Endothelial cell of umbilical vein (primary cell): ENCODE results near the gene DNAI1. TPM values are rescaled to one million over a fixed set of nuclear protein-coding genes. Genes with fewer than 3 reads are reported as not detected.
"Not testable (repeated sequence)": the region's sequence is repeated elsewhere in the genome, so short reads cannot be mapped to it uniquely, and the experiment has no call there.

Source experiments
- BruUV-seq: library from RNA; stranded (reverse); fragments of 400-500 nt; replicated peaks from 2 replicates; lab custom pipeline; 2021; lab: Mats Ljungman, UMichigan
- CTCF ChIA-PET: fragments of 300-600, 350-600 bp; sonication (Branson Sonifier 250); formaldehyde crosslinking; loops from one replicate; lab custom pipeline; 2021; ENCODE audit warnings: antibody characterized with exemption, inconsistent platforms; lab: Charles Lee
- POLR2A ChIA-PET: fragments of 300-600, 350-600 bp; sonication (Branson Sonifier 250); formaldehyde crosslinking; loops from one replicate; lab custom pipeline; 2021; ENCODE audit warnings: antibody characterized with exemption, inconsistent platforms; lab: Charles Lee
- DNase-seq: peaks from one replicate; pipeline ENCODE4 v3.0.0-alpha.2; 2011; ENCODE audit warnings: low read depth, low spot score
- FAIRE-seq: peaks from 2 replicates; lab custom pipeline; 2011; peaks lifted over from hg19 to GRCh38; lab: Jason Lieb, UNC
- H2AFZ ChIP-seq: 2 replicates; pipeline ENCODE4 v1.6.0; 2012; ENCODE audit warnings: low read depth, low read length, control low read depth, inconsistent platforms
- H3K27ac ChIP-seq: 2 replicates; pipeline ENCODE4 v1.5.1; 2011; ENCODE audit warnings: low read depth, mild to moderate bottlenecking, control low read depth, low read length, moderate library complexity; ENCODE audit not compliant: insufficient read depth
- H3K27me3 ChIP-seq, 2 experiments: 2 replicates each; pipeline versions ENCODE4 v1.6.0 to v1.6.1; 2011; ENCODE audit warnings: low read length in 2 of 2, mixed read lengths in 1 of 2; ENCODE audit not compliant: control insufficient read depth in 2 of 2, insufficient read depth in 2 of 2
- H3K36me3 ChIP-seq, 2 experiments: 2 replicates in 1 of 2; 3 replicates in 1 of 2; pipeline ENCODE4 v1.5.1; 2011; ENCODE audit warnings: low read length in 2 of 2, mild to moderate bottlenecking in 1 of 2, moderate library complexity in 1 of 2; ENCODE audit not compliant: control insufficient read depth in 2 of 2, insufficient read depth in 2 of 2; ENCODE audit errors: extremely low read depth in 1 of 2
- H3K4me1 ChIP-seq: 3 replicates; pipeline ENCODE4 v1.5.1; 2011; ENCODE audit warnings: mild to moderate bottlenecking, low read length; ENCODE audit not compliant: control insufficient read depth, insufficient read depth; ENCODE audit errors: extremely low read depth
- H3K4me2 ChIP-seq: 2 replicates; pipeline ENCODE4 v1.6.1; 2011; ENCODE audit warnings: low read length, control low read depth, mixed read lengths; ENCODE audit not compliant: insufficient read depth
- H3K4me3 ChIP-seq, 3 experiments: fragments of 200-600 bp in 1 of 3; sonication (generic), shearing (Covaris generic) in 1 of 3; replicated peaks in 1 of 3; 2 replicates each; pipeline ENCODE4 v1.5.1; 2011 to 2016; ENCODE audit warnings: control low read depth in 3 of 3, low read length in 3 of 3, mild to moderate bottlenecking in 2 of 3, inconsistent platforms in 1 of 3, low read depth in 1 of 3, moderate library complexity in 1 of 3; ENCODE audit not compliant: insufficient read depth in 1 of 3
- H3K79me2 ChIP-seq: 2 replicates; pipeline ENCODE4 v1.6.0; 2012; ENCODE audit warnings: low read length, inconsistent platforms; ENCODE audit not compliant: control insufficient read depth, insufficient read depth
- H3K9ac ChIP-seq: replicated peaks from 2 replicates; pipeline ENCODE3; 2011; ENCODE audit warnings: low read length, control low read depth; ENCODE audit not compliant: insufficient read depth; ENCODE audit errors: extremely low read depth
- H3K9me1 ChIP-seq: replicated peaks from 3 replicates; pipeline ENCODE4 v1.6.0; 2011; ENCODE audit warnings: mild to moderate bottlenecking, low read length; ENCODE audit not compliant: control insufficient read depth, insufficient read depth; ENCODE audit errors: extremely low read depth
- H3K9me3 ChIP-seq: replicated peaks from 2 replicates; pipeline ENCODE4 v1.5.1; 2012; ENCODE audit warnings: low read length, inconsistent platforms; ENCODE audit not compliant: control insufficient read depth, insufficient read depth
- H4K20me1 ChIP-seq: replicated peaks from 2 replicates; pipeline ENCODE3; 2011; ENCODE audit warnings: mild to moderate bottlenecking, low read length; ENCODE audit not compliant: control insufficient read depth, insufficient read depth; ENCODE audit errors: extremely low read depth
- EZH2 ChIP-seq: IDR thresholded peaks from 2 replicates; pipeline ENCODE4 v1.6.1; 2012; ENCODE audit warnings: borderline replicate concordance, low read depth, mild to moderate bottlenecking, moderate library complexity, low read length, inconsistent platforms; ENCODE audit not compliant: severe bottlenecking
- FOS ChIP-seq: IDR thresholded peaks from 2 replicates; pipeline ENCODE4 v1.6.1; 2011; ENCODE audit warnings: mild to moderate bottlenecking, low read length, moderate library complexity, borderline replicate concordance; ENCODE audit not compliant: insufficient read depth
- GATA2 ChIP-seq: IDR thresholded peaks from 2 replicates; pipeline ENCODE4 v1.7.0; 2011; ENCODE audit warnings: low read depth, mild to moderate bottlenecking, moderate library complexity, mixed read lengths, low read length; ENCODE audit not compliant: insufficient read length, insufficient read depth
- JUN ChIP-seq: IDR thresholded peaks from 2 replicates; pipeline ENCODE4 v1.6.1; 2011; ENCODE audit warnings: borderline replicate concordance, low read depth; ENCODE audit not compliant: insufficient read length, insufficient read depth
- MYC ChIP-seq: IDR thresholded peaks from one replicate; pipeline ENCODE4 v1.6.1; 2011; ENCODE audit warnings: mild to moderate bottlenecking, low read depth, low read length
- POLR2A ChIP-seq: IDR thresholded peaks from 2 replicates; pipeline ENCODE4 v1.6.1; 2012; ENCODE audit warnings: low read depth, mild to moderate bottlenecking, control low read depth, low read length
- POLR2AphosphoS5 ChIP-seq: IDR thresholded peaks from 2 replicates; pipeline ENCODE4 v1.6.1; 2012; ENCODE audit warnings: low read depth, mild to moderate bottlenecking, control low read depth, low read length, moderate library complexity; ENCODE audit not compliant: insufficient read depth
- dilution Hi-C: fragments of 300-500 bp; cut with MboI; formaldehyde crosslinking; loops from one replicate; pipeline ENCODE4 v1.15.0; 2019; ENCODE audit warnings: low sequenced_read_pairs; ENCODE audit not compliant: extremely low pct_ligation_motif_present
- intact Hi-C: fragments of 100-400 bp; cut with micrococcal nuclease; formaldehyde crosslinking; loops from one replicate; pipeline ENCODE4 v1.10.0; 2022
- polyA plus RNA-seq, 4 experiments: library from polyadenylated mRNA; depleted of rRNA in 3 of 4; stranded (reverse) in 3 of 4; unstranded in 1 of 4; fragments of >200 nt; gene quantifications; 2 replicates each; pipeline versions ENCODE4 v1.2.1 to v1.2.3, GENCODE V29; 2011 to 2012; ENCODE audit warnings: missing spikeins in 1 of 4
- total RNA-seq: library from RNA; stranded (reverse); gene quantifications from 2 replicates; pipeline ENCODE4 v1.2.3, GENCODE V29; 2021
- TF ChIP-seq, protein P1 (sequence below): IDR thresholded peaks from 2 replicates; pipeline ENCODE4 v1.6.1; 2011; ENCODE audit not compliant: insufficient read depth, insufficient read length
- TF ChIP-seq, protein P2 (sequence below), 2 donors: IDR thresholded peaks; 1 replicate in 1 of 2; 2 replicates in 1 of 2; pipeline ENCODE4 v1.5.1; 2011; ENCODE audit warnings: low read length in 2 of 2, mild to moderate bottlenecking in 2 of 2, moderate library complexity in 2 of 2, control low read depth in 1 of 2, inconsistent platforms in 1 of 2, low read depth in 1 of 2; ENCODE audit not compliant: insufficient read depth in 1 of 2; ENCODE audit errors: extremely low read depth in 1 of 2

The DNAI1 gene
- total and polyA plus RNA-seq, 2 donors (not counting 3 experiments of a cell fraction or from before 2014, with no cell fraction given), result not detected

GRCh38 chr9:34481620-34482019 is 23.0 kb downstream of the DNAI1 start:
- H3K4me3 ChIP-seq, dilution Hi-C loops, H2AFZ ChIP-seq, intact Hi-C loops, H3K9me3 ChIP-seq, BruUV-seq, H3K79me2 ChIP-seq, H3K4me1 ChIP-seq, FAIRE-seq, CTCF ChIA-PET, DNase-seq, H3K9ac ChIP-seq, H4K20me1 ChIP-seq, POLR2A ChIA-PET, H3K27ac ChIP-seq, H3K36me3 ChIP-seq, H3K4me2 ChIP-seq, H3K9me1 ChIP-seq: not testable (repeated sequence)
- peaks cover 9 to 20% of the 10 kb centered on the region in 2 experiments for H3K27me3 ChIP-seq

- H3K4me3 ChIP-seq, H3K4me1 ChIP-seq, H3K36me3 ChIP-seq, H3K9ac ChIP-seq, FAIRE-seq, H3K9me3 ChIP-seq, H3K9me1 ChIP-seq, POLR2A ChIA-PET, H2AFZ ChIP-seq, H3K4me2 ChIP-seq, H4K20me1 ChIP-seq, BruUV-seq, H3K79me2 ChIP-seq, DNase-seq, intact Hi-C loops, H3K27ac ChIP-seq, dilution Hi-C loops: not testable (repeated sequence)
- CTCF ChIA-PET, result interaction anchor here (0.7 kb wide), 1 partner anchor 14 kb away, joined by 3 read pairs; no protein-coding TSS in a partner anchor
- H3K27me3 ChIP-seq, result peaks cover 12 to 16% of the 10 kb centered on the region in 2 experiments
These were observed 24.1 kb downstream of the DNAI1 start for GRCh38 chr9:34482746-34483145.

DNA sequence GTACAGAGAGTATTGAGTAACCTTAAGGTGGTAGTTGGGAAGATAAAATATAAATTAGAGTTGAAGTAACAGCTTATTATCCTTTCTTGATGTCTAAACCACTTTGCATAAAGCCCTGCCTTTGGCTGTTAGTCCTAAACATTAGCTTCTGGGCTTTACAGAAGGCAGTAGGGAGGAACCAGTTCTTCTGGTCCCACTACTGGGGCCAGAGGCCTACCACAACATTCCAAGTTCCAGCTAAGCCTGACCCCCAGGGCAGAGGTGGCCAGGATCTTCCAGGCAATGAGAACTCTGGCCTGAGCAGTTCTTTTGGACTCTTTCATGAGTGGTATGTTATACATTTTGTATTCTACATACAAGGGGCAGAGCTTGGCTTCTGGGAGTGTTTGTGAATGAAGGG is 26.1 kb downstream of the DNAI1 start:
- no TSS peak for BruUV-seq
- DNase-seq, result no peak
- Histone ChIP-seq H3K9ac (no peak overlapping the region), H3K79me2 (no peaks in the 10 kb centered on the region), H3K4me3 (no peak overlapping the region), H4K20me1 (no peaks in the 10 kb centered on the region), H2AFZ (no peak overlapping the region), H3K4me2 (no peak overlapping the region), H3K27me3 (peaks cover 15 to 23% of the 10 kb centered on the region in 2 experiments), H3K36me3 (no peaks in the 10 kb centered on the region), H3K9me3 (no peaks in the 10 kb centered on the region), H3K27ac (no peak overlapping the region), H3K4me1 (no peaks in the 10 kb centered on the region), H3K9me1 (no peaks in the 10 kb centered on the region)
- dilution Hi-C loops (no loop called here), intact Hi-C loops (no loop called here)
- no peak for FAIRE-seq
- ChIA-PET CTCF (no interaction called here), POLR2A (no interaction called here)
- TF ChIP-seq FOS (no peak), POLR2AphosphoS5 (no peak), POLR2A (no peak), EZH2 (no peak), MYC (no peak), GATA2 (no peak), JUN (no peak)
- TF ChIP-seq, protein P1, sequence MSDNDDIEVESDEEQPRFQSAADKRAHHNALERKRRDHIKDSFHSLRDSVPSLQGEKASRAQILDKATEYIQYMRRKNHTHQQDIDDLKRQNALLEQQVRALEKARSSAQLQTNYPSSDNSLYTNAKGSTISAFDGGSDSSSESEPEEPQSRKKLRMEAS, result no peak
- TF ChIP-seq, protein P2, sequence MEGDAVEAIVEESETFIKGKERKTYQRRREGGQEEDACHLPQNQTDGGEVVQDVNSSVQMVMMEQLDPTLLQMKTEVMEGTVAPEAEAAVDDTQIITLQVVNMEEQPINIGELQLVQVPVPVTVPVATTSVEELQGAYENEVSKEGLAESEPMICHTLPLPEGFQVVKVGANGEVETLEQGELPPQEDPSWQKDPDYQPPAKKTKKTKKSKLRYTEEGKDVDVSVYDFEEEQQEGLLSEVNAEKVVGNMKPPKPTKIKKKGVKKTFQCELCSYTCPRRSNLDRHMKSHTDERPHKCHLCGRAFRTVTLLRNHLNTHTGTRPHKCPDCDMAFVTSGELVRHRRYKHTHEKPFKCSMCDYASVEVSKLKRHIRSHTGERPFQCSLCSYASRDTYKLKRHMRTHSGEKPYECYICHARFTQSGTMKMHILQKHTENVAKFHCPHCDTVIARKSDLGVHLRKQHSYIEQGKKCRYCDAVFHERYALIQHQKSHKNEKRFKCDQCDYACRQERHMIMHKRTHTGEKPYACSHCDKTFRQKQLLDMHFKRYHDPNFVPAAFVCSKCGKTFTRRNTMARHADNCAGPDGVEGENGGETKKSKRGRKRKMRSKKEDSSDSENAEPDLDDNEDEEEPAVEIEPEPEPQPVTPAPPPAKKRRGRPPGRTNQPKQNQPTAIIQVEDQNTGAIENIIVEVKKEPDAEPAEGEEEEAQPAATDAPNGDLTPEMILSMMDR (IDR thresholded peaks at IDR 0.05; ENCODE audit: extremely low read depth in 1 of 2, insufficient read depth in 1 of 2, low read depth in 1 of 2, low read length in 2 of 2), result no peak
